WTC11 (cell line): ENCODE data around the gene EEIG1. TPM values are rescaled to one million over a fixed set of nuclear protein-coding genes. Genes with fewer than 3 reads are reported as not detected.
A peak's percentile ranks its signal among the peaks of the same experiment; 100 is the strongest.

Source experiments
- ATAC-seq: fragments of 200-7000 bp; cut with Tn5 transposase; 2 replicates; pipeline ENCODE4 v1.10.0; 2021; ENCODE audit warnings: mild to moderate bottlenecking, moderate library complexity
- CTCF ChIA-PET: fragments of 300-600 bp; sonication (Branson Sonifier 250); formaldehyde crosslinking; loops from one replicate; lab custom pipeline; 2021; ENCODE audit warnings: antibody characterized with exemption; lab: Charles Lee
- POLR2A ChIA-PET: fragments of 350-600 bp; sonication (Branson Sonifier 250); formaldehyde crosslinking; loops from one replicate; lab custom pipeline; 2021; ENCODE audit warnings: antibody characterized with exemption; lab: Charles Lee
- DNase-seq: peaks from one replicate; pipeline ENCODE4 v3.0.0; 2021; ENCODE audit warnings: low spot score
- H3K27ac Mint-ChIP-seq: 2 replicates; pipeline ENCODE4 v1.8.0; 2021; ENCODE audit warnings: mixed read lengths
- H3K27me3 Mint-ChIP-seq: 2 replicates; pipeline ENCODE4 v1.8.0; 2021; ENCODE audit warnings: low read depth, mild to moderate bottlenecking, moderate library complexity, mixed read lengths
- H3K36me3 Mint-ChIP-seq: 2 replicates; pipeline ENCODE4 v1.8.0; 2021; ENCODE audit warnings: mixed read lengths
- H3K4me1 Mint-ChIP-seq: 2 replicates; pipeline ENCODE4 v1.8.0; 2022; ENCODE audit warnings: mixed read lengths
- H3K4me3 Mint-ChIP-seq: 2 replicates; pipeline ENCODE4 v1.8.0; 2021; ENCODE audit warnings: mild to moderate bottlenecking, moderate library complexity, mixed read lengths
- H3K9me3 Mint-ChIP-seq: 2 replicates; pipeline ENCODE4 v1.8.0; 2021; ENCODE audit warnings: mixed read lengths
- ATF6 ChIP-seq: sonication (generic); formaldehyde crosslinking; IDR thresholded peaks from 2 replicates; pipeline ENCODE4 v1.8.1; 2023; ENCODE audit warnings: mild to moderate bottlenecking, missing genetic modification reagents
- CREB1 ChIP-seq: sonication (generic); formaldehyde crosslinking; IDR thresholded peaks from 2 replicates; pipeline ENCODE4 v1.8.0; 2023; ENCODE audit warnings: mild to moderate bottlenecking, missing genetic modification reagents
- E2F1 ChIP-seq: sonication (generic); formaldehyde crosslinking; IDR thresholded peaks from 2 replicates; pipeline ENCODE4 v1.8.0; 2022; ENCODE audit warnings: mild to moderate bottlenecking, missing genetic modification reagents
- E2F5 ChIP-seq: sonication (generic); formaldehyde crosslinking; IDR thresholded peaks from 2 replicates; pipeline ENCODE4 v1.8.1; 2022; ENCODE audit warnings: mild to moderate bottlenecking, moderate library complexity, missing genetic modification reagents
- ERG ChIP-seq: fragments of 250-450 bp; sonication (Bioruptor Pico); IDR thresholded peaks from 2 replicates; pipeline ENCODE4 v1.8.0; 2021; ENCODE audit warnings: mild to moderate bottlenecking
- FOXJ3 ChIP-seq: sonication (generic); formaldehyde crosslinking; IDR thresholded peaks from 2 replicates; pipeline ENCODE4 v1.9.0; 2021; ENCODE audit warnings: missing genetic modification reagents, mild to moderate bottlenecking, borderline replicate concordance
- FOXP1 ChIP-seq: sonication (generic); formaldehyde crosslinking; IDR thresholded peaks from 2 replicates; pipeline ENCODE4 v1.8.0; 2022; ENCODE audit warnings: missing genetic modification reagents, mild to moderate bottlenecking, moderate library complexity, borderline replicate concordance
- GRHL2 ChIP-seq: fragments of 250-450 bp; sonication (Bioruptor Pico); IDR thresholded peaks from 2 replicates; pipeline ENCODE4 v1.8.0; 2022; ENCODE audit warnings: mild to moderate bottlenecking, moderate library complexity; ENCODE audit not compliant: insufficient replicate concordance, severe bottlenecking
- HMGXB4 ChIP-seq: sonication (generic); formaldehyde crosslinking; IDR thresholded peaks from 2 replicates; pipeline ENCODE4 v1.8.1; 2023; ENCODE audit warnings: mild to moderate bottlenecking, moderate library complexity, missing genetic modification reagents
- IRF2 ChIP-seq: sonication (generic); formaldehyde crosslinking; IDR thresholded peaks from 2 replicates; pipeline ENCODE4 v1.8.0; 2022; ENCODE audit warnings: low read depth, missing genetic modification reagents, borderline replicate concordance
- MAX ChIP-seq: sonication (generic); formaldehyde crosslinking; IDR thresholded peaks from 2 replicates; pipeline ENCODE4 v1.8.0; 2022; ENCODE audit warnings: mild to moderate bottlenecking, missing genetic modification reagents
- MYBL2 ChIP-seq: sonication (generic); formaldehyde crosslinking; IDR thresholded peaks from 2 replicates; pipeline ENCODE4 v1.8.1; 2023; ENCODE audit warnings: mild to moderate bottlenecking, moderate library complexity, missing genetic modification reagents
- RELA ChIP-seq: sonication (generic); formaldehyde crosslinking; IDR thresholded peaks from 2 replicates; pipeline ENCODE4 v1.8.1; 2022; ENCODE audit warnings: missing genetic modification reagents, mild to moderate bottlenecking, borderline replicate concordance
- SP1 ChIP-seq: sonication (generic); formaldehyde crosslinking; conservative IDR thresholded peaks from 2 replicates; pipeline ENCODE4 v1.8.1; 2022; ENCODE audit warnings: missing genetic modification reagents
- TCF7 ChIP-seq: sonication (generic); formaldehyde crosslinking; IDR thresholded peaks from 2 replicates; pipeline ENCODE4 v1.8.0; 2022; ENCODE audit warnings: mild to moderate bottlenecking, low read depth, missing genetic modification reagents, moderate library complexity
- TEAD4 ChIP-seq: sonication (generic); formaldehyde crosslinking; IDR thresholded peaks from 2 replicates; pipeline ENCODE4 v1.8.0; 2022; ENCODE audit warnings: mild to moderate bottlenecking, missing genetic modification reagents
- ZBTB21 ChIP-seq: sonication (generic); formaldehyde crosslinking; IDR thresholded peaks from 2 replicates; pipeline ENCODE4 v1.8.1; 2023; ENCODE audit warnings: mild to moderate bottlenecking, missing genetic modification reagents, borderline replicate concordance
- ZNF121 ChIP-seq: sonication (generic); formaldehyde crosslinking; IDR thresholded peaks from 2 replicates; pipeline ENCODE4 v1.8.0; 2023; ENCODE audit warnings: missing genetic modification reagents
- ZNF281 ChIP-seq: sonication (generic); formaldehyde crosslinking; IDR thresholded peaks from 2 replicates; pipeline ENCODE4 v1.8.0; 2023; ENCODE audit warnings: mild to moderate bottlenecking, missing genetic modification reagents
- ZNF416 ChIP-seq: fragments of 250-450 bp; sonication (Bioruptor Pico); IDR thresholded peaks from 2 replicates; pipeline ENCODE4 v1.9.0; 2021; ENCODE audit warnings: mild to moderate bottlenecking, inconsistent platforms
- ZSCAN18 ChIP-seq: fragments of 250-450 bp; sonication (Bioruptor Pico); IDR thresholded peaks from 2 replicates; pipeline ENCODE4 v2.1.2; 2022; ENCODE audit warnings: mild to moderate bottlenecking, moderate library complexity
- total RNA-seq: library from RNA; stranded (reverse); gene quantifications from 3 replicates; pipeline ENCODE4 v1.2.3, GENCODE V29; 2021

EEIG1 gene
- total RNA-seq, 1 experiment from 2014 or later: 66.4 TPM

GRCh38 chr9:127961155-127961490, 19.7 kb downstream of the EEIG1 start (continued):
- no peak for TF ChIP-seq ZSCAN18 (CRISPR knock-in tag)
- TF ChIP-seq SP1 (CRISPR knock-in tag): no peak
- TF ChIP-seq MYBL2 (CRISPR knock-in tag): no peak
- no peak for TF ChIP-seq ZNF416
- TF ChIP-seq MAX: no peak
- no peak for TF ChIP-seq ZNF121 (CRISPR knock-in tag)
- TF ChIP-seq HMGXB4 (CRISPR knock-in tag): no peak
- TF ChIP-seq TCF7 (CRISPR knock-in tag): no peak

- H3K27ac Mint-ChIP-seq: peak overlapping the region; percentile 85
- CTCF ChIA-PET: interaction anchor here (0.6 to 3.6 kb wide), 9 partner anchors 8 to 157 kb away, joined by 3 to 43 read pairs (median 4); no protein-coding TSS in a partner anchor
- no peaks in the 10 kb centered on the region for H3K27me3 Mint-ChIP-seq
- ATAC-seq (0 out of 2 replicates have a peak, but pooled peaks have one; percentile 14), DNase-seq (no peak)
- POLR2A ChIA-PET: interaction anchor here (1.3 kb wide), 1 partner anchor 17 kb away, joined by 6 read pairs; no protein-coding TSS in a partner anchor
- H3K4me1 Mint-ChIP-seq: peaks cover 55% of the 10 kb centered on the region
- no peaks in the 10 kb centered on the region for H3K36me3 Mint-ChIP-seq
- TF ChIP-seq ERG (CRISPR knock-in tag): no peak
- TF ChIP-seq MAX: no peak
- no peak for TF ChIP-seq RELA (CRISPR knock-in tag)
- TF ChIP-seq ZNF281 (CRISPR knock-in tag): no peak
- no peak for TF ChIP-seq ATF6 (CRISPR knock-in tag)
- TF ChIP-seq TEAD4 (CRISPR knock-in tag): no peak
- TF ChIP-seq ZBTB21 (CRISPR knock-in tag): no peak
- TF ChIP-seq E2F1 (CRISPR knock-in tag): no peak
- no peak for TF ChIP-seq GRHL2 (CRISPR knock-in tag)
- TF ChIP-seq FOXP1: no peak
- TF ChIP-seq E2F5 (CRISPR knock-in tag): no peak
- no peak for TF ChIP-seq CREB1 (CRISPR knock-in tag)
- no peak for TF ChIP-seq FOXJ3
- no peak for TF ChIP-seq IRF2
- H3K9me3 Mint-ChIP-seq: peaks cover 4% of the 10 kb centered on the region; the same call in 1 of the 2 replicates
- H3K4me3 Mint-ChIP-seq: no peak overlapping the region
Observed at GRCh38 chr9:127960410-127961154, 20.2 kb downstream of the EEIG1 start.
